AG09319 (cell line): ENCODE measurements around the gene HPSE.
"Not testable (repeated sequence)": the region's sequence is repeated elsewhere in the genome, so short reads cannot be mapped to it uniquely, and the experiment has no call there.

Experiments
- DNase-seq: peaks from one replicate; pipeline ENCODE4 v3.0.0-alpha.2; 2010; ENCODE audit warnings: low read depth; ENCODE audit errors: extremely low read depth
- TF ChIP-seq, protein P1 (sequence below): IDR thresholded peaks from 2 replicates; pipeline ENCODE4 v1.5.1; 2011; ENCODE audit warnings: low read depth, mild to moderate bottlenecking, inconsistent platforms, low read length, moderate library complexity

Gene HPSE

GRCh38 chr4:83331956-83332355, 2.7 kb downstream of the HPSE start:
- DNase-seq, result no peak
- TF ChIP-seq, protein P1, sequence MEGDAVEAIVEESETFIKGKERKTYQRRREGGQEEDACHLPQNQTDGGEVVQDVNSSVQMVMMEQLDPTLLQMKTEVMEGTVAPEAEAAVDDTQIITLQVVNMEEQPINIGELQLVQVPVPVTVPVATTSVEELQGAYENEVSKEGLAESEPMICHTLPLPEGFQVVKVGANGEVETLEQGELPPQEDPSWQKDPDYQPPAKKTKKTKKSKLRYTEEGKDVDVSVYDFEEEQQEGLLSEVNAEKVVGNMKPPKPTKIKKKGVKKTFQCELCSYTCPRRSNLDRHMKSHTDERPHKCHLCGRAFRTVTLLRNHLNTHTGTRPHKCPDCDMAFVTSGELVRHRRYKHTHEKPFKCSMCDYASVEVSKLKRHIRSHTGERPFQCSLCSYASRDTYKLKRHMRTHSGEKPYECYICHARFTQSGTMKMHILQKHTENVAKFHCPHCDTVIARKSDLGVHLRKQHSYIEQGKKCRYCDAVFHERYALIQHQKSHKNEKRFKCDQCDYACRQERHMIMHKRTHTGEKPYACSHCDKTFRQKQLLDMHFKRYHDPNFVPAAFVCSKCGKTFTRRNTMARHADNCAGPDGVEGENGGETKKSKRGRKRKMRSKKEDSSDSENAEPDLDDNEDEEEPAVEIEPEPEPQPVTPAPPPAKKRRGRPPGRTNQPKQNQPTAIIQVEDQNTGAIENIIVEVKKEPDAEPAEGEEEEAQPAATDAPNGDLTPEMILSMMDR, result no peak

DNA sequence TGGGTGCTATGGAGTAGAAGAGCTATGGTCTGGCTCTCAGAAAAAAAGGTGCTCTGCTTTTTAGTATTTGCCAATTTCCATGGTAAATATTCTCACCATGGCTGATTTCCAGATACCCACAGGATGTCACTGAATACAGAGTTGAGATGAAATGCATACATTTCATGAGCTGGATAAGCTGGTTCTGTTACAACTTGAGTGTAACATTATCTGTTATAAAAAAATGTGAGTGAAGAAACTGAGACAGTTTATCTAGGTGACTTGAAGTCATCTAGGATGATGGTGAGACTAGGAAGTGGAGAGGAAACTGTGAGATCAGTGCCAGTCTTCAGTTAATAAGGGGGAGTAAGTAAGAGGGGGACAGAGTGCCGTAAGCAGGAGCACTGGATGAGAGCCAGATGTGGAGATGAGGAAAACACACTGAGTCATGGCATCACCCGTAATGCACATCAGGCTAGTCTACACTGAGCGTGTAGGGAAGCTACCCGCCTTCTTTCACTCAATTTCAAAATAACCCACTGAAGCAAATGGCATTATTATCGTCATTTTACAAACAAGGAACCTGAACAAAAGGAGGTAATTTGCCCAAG, 5.0 kb downstream of the HPSE start:
- DNase-seq, result no peak
- TF ChIP-seq, protein P1, result no peak

DNA sequence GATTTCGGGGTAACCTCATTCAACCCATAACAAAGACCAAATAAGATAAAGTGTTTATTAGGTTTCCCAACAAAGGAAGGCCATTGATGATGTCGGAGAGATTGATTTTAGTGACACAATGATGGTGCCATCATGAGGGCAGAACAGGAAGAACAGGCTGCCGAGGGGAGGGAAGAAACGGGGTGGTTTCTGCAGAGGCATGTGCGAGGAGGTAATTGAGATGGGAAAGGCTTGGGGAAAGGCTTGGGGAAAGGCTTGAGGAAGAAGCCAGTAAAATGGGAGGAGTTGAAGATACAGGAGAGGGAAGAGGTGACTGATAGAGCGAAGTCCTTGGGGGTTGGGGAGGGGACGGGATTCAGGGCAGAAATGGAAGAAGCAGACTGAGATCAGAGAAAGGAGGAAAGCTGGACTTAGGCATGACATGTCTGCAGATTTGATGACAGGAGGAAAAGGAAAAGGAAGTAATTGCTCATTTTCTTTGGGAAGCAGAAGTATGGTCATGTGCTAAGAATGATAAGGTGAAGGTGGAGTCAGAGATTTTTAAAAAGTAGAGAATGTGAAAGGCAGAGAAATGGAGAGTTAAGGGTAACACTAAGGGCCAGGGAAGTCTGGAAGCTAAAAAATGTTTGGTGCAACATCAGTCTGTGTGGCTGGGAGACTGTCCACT, 6.0 kb downstream of the HPSE start:
- no peak for DNase-seq
- TF ChIP-seq, protein P1, result no peak; the same call in 1 of the 2 replicates

DNA sequence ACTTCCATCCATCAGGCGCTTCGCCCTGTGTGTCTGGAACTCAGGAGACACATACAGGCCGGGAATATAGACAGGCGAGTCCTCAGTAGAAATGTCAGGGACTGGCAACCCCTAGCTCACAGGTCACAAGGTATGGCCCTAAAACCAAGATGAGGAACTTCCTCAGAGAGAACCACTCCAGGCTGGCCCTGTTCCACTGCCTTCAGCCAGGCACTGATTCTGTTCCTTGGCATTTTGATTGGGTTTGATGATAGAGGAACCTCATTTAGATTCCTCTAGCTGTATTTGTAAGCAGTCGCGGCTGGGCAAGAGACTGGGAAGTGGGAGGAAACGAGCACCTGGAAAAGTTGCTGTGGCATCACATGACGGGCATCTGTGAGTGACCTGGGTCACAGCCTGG, 8.1 kb downstream of the HPSE start:
- DNase-seq, result no peak
- TF ChIP-seq, protein P1, result no peak

GRCh38 chr4:83325306-83325705, 9.3 kb downstream of the HPSE start:
- DNase-seq, result not testable (repeated sequence)

DNA sequence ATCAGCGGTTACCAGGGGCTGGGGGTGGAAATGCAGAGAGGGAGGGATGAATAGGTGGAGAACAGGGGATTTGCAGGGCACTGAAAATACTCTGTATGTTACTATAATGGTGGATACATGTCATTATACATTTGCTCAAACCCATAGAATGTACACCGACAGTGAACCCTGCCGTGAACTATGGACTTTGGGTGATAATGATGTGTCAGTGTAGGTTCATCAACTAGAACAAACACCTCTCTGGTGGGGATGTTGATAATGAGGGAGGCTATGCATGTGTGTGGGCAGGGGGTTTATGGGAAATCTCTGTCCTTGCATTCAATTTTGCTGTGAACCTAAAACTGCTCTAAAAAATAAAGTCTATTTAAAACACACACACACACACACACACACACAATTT, 11.5 kb downstream of the HPSE start:
- no peak for DNase-seq
- TF ChIP-seq, protein P1, result no peak

- TF ChIP-seq, protein P1, result no peak
- no peak for DNase-seq
These were observed 14.1 kb downstream of the HPSE start for GRCh38 chr4:83320548-83320947.

GRCh38 chr4:83318666-83319065, 16.0 kb downstream of the HPSE start:
- DNase-seq, result no peak
- TF ChIP-seq, protein P1, result no peak
